A673 (cell line): ENCODE measurements around the gene APBA1.

Experiments used
- CTCF ChIP-seq: fragments of 300-800, 200-600 bp; sonication (generic); conservative IDR thresholded peaks from 2 replicates; pipeline ENCODE4 v1.5.1; 2017; ENCODE audit warnings: low read depth, mild to moderate bottlenecking, antibody characterized with exemption, low read length, moderate library complexity, mixed read lengths
- EZH2 ChIP-seq: fragments of 200-600 bp; sonication (generic); IDR thresholded peaks from 2 replicates; pipeline ENCODE4 v1.6.1; 2017; ENCODE audit warnings: borderline replicate concordance, low read depth, mild to moderate bottlenecking, mixed read lengths, antibody characterized with exemption, low read length; ENCODE audit not compliant: poor library complexity, severe bottlenecking

GRCh38 chr9:69653261-69653660 lies 18.9 kb downstream of the APBA1 start:
- TF ChIP-seq CTCF (no peak), EZH2 (no peak)
